Activated CD4-positive, alpha-beta memory T cell treated with anti-CD3 and anti-CD28 coated beads, Interleukin-2, amount 10 ng/mL, durations not matched to agents 7 days and 5 days (primary cell): Measurements from ENCODE around the gene HCN2. TPM values are rescaled to one million over a fixed set of nuclear protein-coding genes. Genes with fewer than 3 reads are reported as not detected.

ENCODE experiments used
- CTCF ChIA-PET: fragments of 350-600 bp; sonication (Branson Sonifier 250); formaldehyde crosslinking; loops from one replicate; lab custom pipeline; 2021; ENCODE audit warnings: antibody characterized with exemption, inconsistent platforms; lab: Charles Lee
- POLR2A ChIA-PET: fragments of 350-600 bp; sonication (Branson Sonifier 250); formaldehyde crosslinking; loops from one replicate; lab custom pipeline; 2021; ENCODE audit warnings: antibody characterized with exemption; lab: Charles Lee
- DNase-seq: peaks from one replicate; pipeline ENCODE4 v3.0.0-alpha.2; 2020
- H3K27ac Mint-ChIP-seq: one replicate; pipeline ENCODE4 v1.8.0; 2021; ENCODE audit warnings: mild to moderate bottlenecking, mixed read lengths
- H3K27me3 Mint-ChIP-seq: one replicate; pipeline ENCODE4 v1.8.0; 2021; ENCODE audit warnings: mixed read lengths
- H3K36me3 Mint-ChIP-seq: one replicate; pipeline ENCODE4 v1.8.0; 2021; ENCODE audit warnings: low read depth, mixed read lengths
- H3K4me1 Mint-ChIP-seq: one replicate; pipeline ENCODE4 v1.8.0; 2021; ENCODE audit warnings: mixed read lengths
- H3K4me3 Mint-ChIP-seq: one replicate; pipeline ENCODE4 v1.8.0; 2021; ENCODE audit warnings: mild to moderate bottlenecking, mixed read lengths
- H3K9me3 Mint-ChIP-seq: one replicate; pipeline ENCODE4 v1.8.0; 2021; ENCODE audit warnings: mixed read lengths
- total RNA-seq, 2 experiments: library from RNA; stranded (reverse); gene quantifications; one replicate each; pipeline ENCODE4 v1.2.3, GENCODE V29; 2021

HCN2 gene
- total RNA-seq, 2 experiments from 2014 or later, result 3.1 to 3.5 TPM

DNA sequence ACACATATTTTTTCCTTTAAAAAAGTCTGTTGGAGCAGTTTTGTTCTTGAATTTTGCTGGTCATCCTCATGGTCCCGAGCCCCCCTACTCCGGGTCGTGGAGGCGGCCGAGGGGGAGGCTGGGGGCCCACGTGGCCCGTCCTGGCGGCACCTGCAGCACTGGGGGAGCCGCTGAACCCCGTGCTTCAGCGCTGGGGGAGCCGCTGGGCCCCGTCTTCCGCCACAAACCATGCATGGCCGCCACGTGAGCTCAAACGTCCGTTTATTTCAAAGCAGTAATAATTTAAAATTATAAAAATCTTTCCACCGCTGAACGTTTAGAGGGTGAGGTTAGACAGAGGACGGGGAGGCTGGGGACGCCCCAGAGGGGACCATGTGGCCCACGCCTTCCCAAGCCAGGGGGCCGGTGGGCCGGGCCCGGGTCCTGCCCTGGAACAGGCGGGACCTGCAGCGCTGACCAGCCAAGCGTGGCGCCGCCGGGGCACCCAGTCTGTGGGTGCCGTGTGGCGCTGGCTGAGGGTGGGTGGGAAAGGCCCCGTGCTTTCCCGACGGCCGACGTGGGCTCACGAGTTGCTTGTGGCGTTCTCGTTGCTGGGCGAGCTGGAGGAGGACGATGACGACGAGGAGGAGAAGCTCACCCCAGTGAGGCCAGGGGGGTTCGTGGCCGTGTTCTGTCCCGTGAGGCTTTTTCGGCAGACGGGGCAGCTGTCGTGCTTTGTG, 58.0 kb downstream of the HCN2 start:
- Mint-ChIP-seq H3K4me1 (peaks cover 2% of the 10 kb centered on the region), H3K4me3 (no peak overlapping the region), H3K27me3 (no peaks in the 10 kb centered on the region), H3K36me3 (peaks cover 18% of the 10 kb centered on the region), H3K9me3 (no peaks in the 10 kb centered on the region), H3K27ac (no peak overlapping the region)
- ChIA-PET CTCF (no interaction called here), POLR2A (interaction anchor here (1.1 kb wide), 1 partner anchor 13 kb away, joined by 4 read pairs; no protein-coding TSS in a partner anchor)
- DNase-seq, result no peak

DNA sequence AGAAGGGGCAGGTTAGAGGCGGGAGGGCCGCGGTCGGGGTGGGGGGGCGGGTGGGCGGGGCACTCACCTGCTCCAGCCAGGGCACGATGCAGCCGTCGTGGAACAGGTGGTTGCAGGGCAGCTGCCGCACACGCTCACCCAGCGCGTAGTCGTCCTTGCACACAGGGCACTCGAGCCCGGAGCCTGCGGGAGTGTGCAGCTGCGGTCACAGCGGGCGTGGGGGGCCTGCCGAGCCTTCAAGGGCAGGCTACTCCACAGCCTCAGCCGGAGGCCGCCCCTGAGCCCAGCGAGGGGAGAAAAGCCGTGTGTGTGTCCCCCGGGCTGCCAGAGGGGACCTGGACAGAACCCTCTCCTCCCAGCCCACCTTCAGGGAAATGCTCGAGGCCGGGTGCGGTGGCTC, 58.6 kb downstream of the HCN2 start:
- POLR2A ChIA-PET, result no interaction called here
- CTCF ChIA-PET, result no interaction called here
- DNase-seq, result no peak

DNA sequence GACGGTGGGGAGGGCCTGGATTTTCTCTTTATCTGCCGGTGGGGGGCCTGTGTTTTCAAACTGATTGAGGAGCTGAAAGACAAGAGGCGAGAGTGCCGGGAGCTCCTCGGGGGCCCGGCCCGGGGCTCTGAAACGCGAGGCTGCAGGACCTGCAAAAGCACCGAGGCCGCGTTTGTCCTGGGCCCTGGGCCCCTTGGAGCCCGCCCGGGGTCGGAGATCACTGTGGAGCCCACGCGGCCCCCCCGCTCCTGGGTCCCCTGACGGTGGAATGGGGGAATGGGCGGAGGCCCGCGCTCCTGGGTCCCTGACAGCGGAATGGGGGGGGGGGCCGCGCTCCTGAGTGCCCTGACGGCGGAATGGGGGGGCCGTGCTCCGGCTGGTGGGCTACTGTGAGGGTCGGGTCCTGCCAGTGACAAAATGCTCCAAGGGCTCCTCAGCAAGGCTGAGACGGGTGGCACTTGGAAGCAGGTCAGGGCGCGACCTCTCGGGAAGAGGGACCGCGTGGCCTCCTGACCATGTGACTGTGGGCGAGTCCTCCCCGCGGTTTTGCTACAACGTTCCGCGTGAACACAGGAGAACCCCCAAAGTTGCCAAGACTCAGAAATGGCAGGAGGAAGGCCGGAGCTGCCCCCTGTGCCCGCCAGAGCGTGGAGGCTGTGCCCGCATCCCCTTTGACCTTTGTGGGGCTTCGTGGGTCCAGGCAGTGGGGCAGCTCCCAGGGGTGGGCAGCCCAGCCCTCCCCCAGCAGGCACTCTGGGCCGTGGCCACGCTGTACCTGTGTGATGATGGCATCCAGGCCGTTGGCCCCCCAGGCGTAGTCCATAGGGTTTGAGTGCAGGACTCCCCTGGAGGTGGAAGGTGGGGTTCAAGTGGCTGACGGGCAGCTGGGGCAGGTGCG, 59.5 kb downstream of the HCN2 start:
- Mint-ChIP-seq H3K27me3 (no peaks in the 10 kb centered on the region), H3K36me3 (peaks cover 25% of the 10 kb centered on the region), H3K9me3 (no peaks in the 10 kb centered on the region), H3K27ac (no peak overlapping the region), H3K4me1 (peaks cover 3% of the 10 kb centered on the region), H3K4me3 (no peak overlapping the region)
- no peak for DNase-seq
- CTCF ChIA-PET, result interaction anchor here (1.2 kb wide), 1 partner anchor 7 kb away, joined by 3 read pairs; no protein-coding TSS in a partner anchor
- POLR2A ChIA-PET, result no interaction called here

More for the DNA sequence above, 58.6 kb downstream of the HCN2 start:
- Mint-ChIP-seq H3K9me3 (no peaks in the 10 kb centered on the region), H3K27ac (no peak overlapping the region), H3K4me3 (no peak overlapping the region), H3K27me3 (no peaks in the 10 kb centered on the region), H3K36me3 (peaks cover 21% of the 10 kb centered on the region), H3K4me1 (peaks cover 2% of the 10 kb centered on the region)

DNA sequence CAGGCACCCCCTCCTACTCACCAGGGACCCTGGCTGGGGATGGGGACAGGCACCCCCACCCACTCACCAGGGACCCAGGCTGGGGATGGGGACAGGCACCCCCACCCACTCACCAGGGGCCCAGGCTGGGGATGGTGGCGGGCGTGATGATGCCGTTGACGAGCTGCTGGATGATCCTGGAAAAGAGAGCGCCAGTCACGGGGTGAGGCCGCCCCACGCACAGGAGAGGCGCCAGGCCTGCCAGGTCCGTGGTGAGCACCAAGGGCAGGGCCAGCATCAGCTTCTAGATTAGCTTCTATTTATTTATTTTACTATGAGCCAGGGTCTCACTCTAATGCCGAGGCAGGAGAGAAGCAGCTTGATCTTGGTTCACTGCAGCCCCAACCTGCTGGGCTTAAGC, 60.4 kb downstream of the HCN2 start:
- Mint-ChIP-seq H3K4me3 (no peak overlapping the region), H3K27me3 (no peaks in the 10 kb centered on the region), H3K36me3 (peaks cover 28% of the 10 kb centered on the region), H3K4me1 (peaks cover 7% of the 10 kb centered on the region), H3K27ac (no peak overlapping the region), H3K9me3 (no peaks in the 10 kb centered on the region)
- ChIA-PET CTCF (interaction anchor here (1.2 kb wide), 1 partner anchor 8 kb away, joined by 3 read pairs; no protein-coding TSS in a partner anchor), POLR2A (no interaction called here)
- no peak for DNase-seq

- Mint-ChIP-seq H3K27ac (no peak overlapping the region), H3K4me1 (peaks cover 12% of the 10 kb centered on the region), H3K27me3 (no peaks in the 10 kb centered on the region), H3K4me3 (no peak overlapping the region), H3K36me3 (peaks cover 36% of the 10 kb centered on the region), H3K9me3 (no peaks in the 10 kb centered on the region)
- CTCF ChIA-PET, result no interaction called here
- POLR2A ChIA-PET, result no interaction called here
- DNase-seq, result no peak
Observed at GRCh38 chr19:651114-651818, 61.6 kb downstream of the HCN2 start.

GRCh38 chr19:651991-652390, 62.3 kb downstream of the HCN2 start:
- H3K4me3 Mint-ChIP-seq, result no peak overlapping the region
- no peaks in the 10 kb centered on the region for H3K9me3 Mint-ChIP-seq
- CTCF ChIA-PET, result no interaction called here
- H3K4me1 Mint-ChIP-seq, result peaks cover 15% of the 10 kb centered on the region
- POLR2A ChIA-PET, result interaction anchor here (0.6 kb wide), 1 partner anchor 1252 kb away, joined by 3 read pairs; no protein-coding TSS in a partner anchor
- DNase-seq, result no peak
- H3K27ac Mint-ChIP-seq, result no peak overlapping the region
- H3K27me3 Mint-ChIP-seq, result no peaks in the 10 kb centered on the region
- peaks cover 37% of the 10 kb centered on the region for H3K36me3 Mint-ChIP-seq

DNA sequence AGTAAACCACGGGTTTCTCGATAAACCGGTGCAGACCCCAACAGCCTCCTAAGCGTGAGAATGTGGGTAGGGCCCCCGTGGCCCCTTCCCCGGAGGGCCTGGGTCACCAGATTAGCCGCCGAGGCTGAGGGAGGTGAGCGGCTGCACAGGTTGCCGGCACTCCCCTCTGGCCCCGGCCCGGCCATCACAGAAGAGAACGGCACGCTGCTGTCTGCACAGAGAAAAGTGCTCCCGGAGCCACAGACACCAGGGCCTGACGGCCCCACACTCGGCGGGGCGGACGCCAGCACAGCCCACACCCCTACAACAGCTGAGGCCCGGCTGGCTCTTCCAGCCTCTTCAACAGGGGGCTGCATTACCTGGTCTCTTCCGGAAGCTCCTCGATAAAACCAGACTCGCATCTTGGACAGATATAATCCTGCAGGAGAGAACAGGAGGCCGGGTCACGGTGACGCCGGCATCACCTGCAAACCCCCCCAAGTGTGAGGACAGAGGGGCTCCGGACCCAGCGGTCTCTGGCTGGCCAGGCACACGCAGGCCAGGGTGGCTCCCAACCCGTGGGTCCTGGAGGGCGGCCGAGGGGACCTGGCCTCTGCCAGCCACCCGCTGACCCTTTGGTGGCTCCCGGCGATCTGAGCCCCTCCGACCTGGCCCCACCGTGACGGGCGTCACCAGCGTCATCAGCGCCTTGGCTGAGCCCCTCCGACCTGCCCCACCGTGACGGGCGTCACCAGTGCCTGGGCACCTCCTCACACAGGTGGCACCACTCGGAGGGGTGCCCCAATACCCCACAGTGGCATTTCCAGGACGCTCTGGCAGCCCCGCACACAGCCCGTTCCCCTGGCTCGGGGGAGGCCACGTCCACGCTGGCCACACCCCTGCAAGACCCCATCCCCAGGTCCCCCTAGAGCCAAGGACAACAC, 63.0 kb downstream of the HCN2 start:
- H3K27ac Mint-ChIP-seq, result no peak overlapping the region
- ChIA-PET POLR2A (interaction anchor here (0.6 kb wide), 1 partner anchor 1252 kb away, joined by 3 read pairs; no protein-coding TSS in a partner anchor), CTCF (no interaction called here)
- no peak overlapping the region for H3K4me3 Mint-ChIP-seq
- peaks cover 41% of the 10 kb centered on the region for H3K36me3 Mint-ChIP-seq
- H3K27me3 Mint-ChIP-seq, result no peaks in the 10 kb centered on the region
- H3K9me3 Mint-ChIP-seq, result no peaks in the 10 kb centered on the region
- H3K4me1 Mint-ChIP-seq, result peaks cover 21% of the 10 kb centered on the region
- no peak for DNase-seq

- peaks cover 38% of the 10 kb centered on the region for H3K36me3 Mint-ChIP-seq
- no peak overlapping the region for H3K4me3 Mint-ChIP-seq
- DNase-seq, result no peak
- no peaks in the 10 kb centered on the region for H3K27me3 Mint-ChIP-seq
- H3K9me3 Mint-ChIP-seq, result no peaks in the 10 kb centered on the region
- ChIA-PET POLR2A (no interaction called here), CTCF (no interaction called here)
- no peak overlapping the region for H3K27ac Mint-ChIP-seq
- H3K4me1 Mint-ChIP-seq, result peaks cover 23% of the 10 kb centered on the region
Observed at GRCh38 chr19:653425-653824, 63.7 kb downstream of the HCN2 start.

DNA sequence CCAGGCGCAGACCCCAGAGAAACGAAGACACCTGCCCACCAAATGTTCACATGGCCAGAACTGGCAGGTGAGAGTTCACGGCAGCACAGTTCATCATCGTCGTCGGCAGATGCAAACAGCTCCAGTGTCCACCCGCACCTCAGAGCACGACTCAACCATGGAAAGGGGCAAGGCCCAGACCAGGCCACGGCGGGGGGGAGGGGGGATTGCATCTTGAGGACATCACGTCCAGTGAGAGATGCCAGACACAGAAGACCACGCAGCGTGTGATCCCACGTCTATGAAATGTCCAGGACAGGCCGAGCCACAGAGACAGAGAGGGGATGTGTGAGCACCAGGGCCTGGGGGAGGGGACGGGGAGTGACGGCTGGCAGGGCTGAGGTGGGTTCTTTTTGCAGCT, 66.0 kb downstream of the HCN2 start:
- no peaks in the 10 kb centered on the region for H3K27me3 Mint-ChIP-seq
- no peak for DNase-seq
- ChIA-PET CTCF (no interaction called here), POLR2A (interaction anchor here (1.1 kb wide), 1 partner anchor 15 kb away, joined by 3 read pairs; no protein-coding TSS in a partner anchor)
- no peaks in the 10 kb centered on the region for H3K9me3 Mint-ChIP-seq
- H3K4me1 Mint-ChIP-seq, result peaks cover 43% of the 10 kb centered on the region
- H3K36me3 Mint-ChIP-seq, result peaks cover 39% of the 10 kb centered on the region
- H3K4me3 Mint-ChIP-seq, result no peak overlapping the region
- no peak overlapping the region for H3K27ac Mint-ChIP-seq

DNA sequence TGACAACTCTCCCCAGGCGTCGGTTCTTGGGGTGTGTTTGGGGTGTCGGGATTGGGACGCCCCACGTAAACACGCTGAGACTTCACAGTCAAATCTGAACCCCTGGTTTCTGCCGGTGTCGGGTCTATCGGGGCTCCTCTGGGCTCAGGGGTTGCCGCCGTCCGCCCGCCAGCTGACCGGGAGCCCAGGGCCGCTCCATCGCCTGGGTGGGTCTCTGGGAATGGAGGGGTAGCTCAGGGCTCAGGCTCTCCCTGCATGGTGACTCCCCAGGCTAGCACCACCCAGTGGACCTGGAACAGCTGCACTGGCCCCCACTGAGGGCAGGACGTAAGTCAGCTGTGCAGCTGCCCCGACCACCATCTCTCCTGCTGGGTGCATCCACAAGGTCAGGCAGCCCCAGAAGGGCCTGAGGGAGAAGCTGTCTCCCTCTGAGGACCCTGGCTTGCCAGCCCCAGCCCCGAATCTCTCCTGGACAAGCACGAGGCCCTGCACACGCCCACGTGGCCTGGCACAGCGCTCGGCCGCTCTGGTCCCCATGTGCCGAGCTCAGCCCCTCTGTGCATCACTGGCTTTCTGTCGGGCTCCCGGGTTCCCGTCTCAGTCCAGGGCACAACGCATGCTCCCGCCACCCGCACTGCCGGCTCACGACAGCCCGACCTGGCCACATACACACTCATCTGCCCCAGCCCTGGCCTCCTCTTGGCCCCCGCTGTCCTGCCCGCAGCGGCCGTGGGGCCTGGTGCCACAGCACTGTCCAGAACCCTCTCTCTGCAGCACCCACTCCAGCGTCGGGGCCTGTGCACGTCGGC, 67.3 kb downstream of the HCN2 start:
- Mint-ChIP-seq H3K9me3 (no peaks in the 10 kb centered on the region), H3K27me3 (no peaks in the 10 kb centered on the region), H3K4me3 (no peak overlapping the region), H3K4me1 (peaks cover 48% of the 10 kb centered on the region), H3K36me3 (peaks cover 47% of the 10 kb centered on the region), H3K27ac (peak overlapping the region; percentile 31)
- ChIA-PET POLR2A (no interaction called here), CTCF (no interaction called here)
- no peak for DNase-seq

GRCh38 chr19:657611-658010, 67.9 kb downstream of the HCN2 start:
- H3K9me3 Mint-ChIP-seq, result no peaks in the 10 kb centered on the region
- no peak overlapping the region for H3K27ac Mint-ChIP-seq
- peaks cover 48% of the 10 kb centered on the region for H3K4me1 Mint-ChIP-seq
- H3K27me3 Mint-ChIP-seq, result no peaks in the 10 kb centered on the region
- DNase-seq, result no peak
- H3K4me3 Mint-ChIP-seq, result no peak overlapping the region
- peaks cover 48% of the 10 kb centered on the region for H3K36me3 Mint-ChIP-seq
- ChIA-PET POLR2A (no interaction called here), CTCF (no interaction called here)
